ENCODE data around the gene FRY.

Gene FRY

GRCh38 chr13:32164622-32165268 lies 133.2 kb downstream of the FRY start:
- no peaks in the 10 kb centered on the region for H3K27me3 ChIP-seq (ENCODE audit: control insufficient read depth, insufficient read depth, low read length)
- DNase-seq (ENCODE audit: low read depth, low spot score) = peak; percentile 79
- no peaks in the 10 kb centered on the region for H3K9me3 ChIP-seq (ENCODE audit: control insufficient read depth, insufficient read depth, low read length)
- H3K4me3 ChIP-seq (ENCODE audit: low read length) = no peak overlapping the region
- H3K27ac ChIP-seq (ENCODE audit: low read length) = no peak overlapping the region
- no peaks in the 10 kb centered on the region for H3K36me3 ChIP-seq (ENCODE audit: control insufficient read depth, insufficient read depth, low read length)
- WGBS (ENCODE audit: insufficient coverage, insufficient read length) = no CpG with 5 or more reads among the region's 4 CpGs
- H3K4me1 ChIP-seq (ENCODE audit: control insufficient read depth, insufficient read depth, low read length) = no peaks in the 10 kb centered on the region

GRCh38 chr13:32165796-32166195 lies 134.2 kb downstream of the FRY start:
- no peak for DNase-seq (ENCODE audit: low read depth, low spot score)
- no peaks in the 10 kb centered on the region for H3K4me1 ChIP-seq (ENCODE audit: control insufficient read depth, insufficient read depth, low read length)
- H3K27ac ChIP-seq (ENCODE audit: low read length) = no peak overlapping the region
- H3K9me3 ChIP-seq (ENCODE audit: control insufficient read depth, insufficient read depth, low read length) = no peaks in the 10 kb centered on the region
- H3K27me3 ChIP-seq (ENCODE audit: control insufficient read depth, insufficient read depth, low read length) = no peaks in the 10 kb centered on the region
- H3K4me3 ChIP-seq (ENCODE audit: low read length) = no peak overlapping the region
- no CpG with 5 or more reads among the region's 5 CpGs for WGBS (ENCODE audit: insufficient coverage, insufficient read length)
- no peaks in the 10 kb centered on the region for H3K36me3 ChIP-seq (ENCODE audit: control insufficient read depth, insufficient read depth, low read length)

GRCh38 chr13:32168131-32168530 lies 136.6 kb downstream of the FRY start:
- no CpG with 5 or more reads among the region's 1 CpG for WGBS (ENCODE audit: insufficient coverage, insufficient read length)
- DNase-seq (ENCODE audit: low read depth, low spot score) = no peak
- Histone ChIP-seq H3K4me1 (ENCODE audit: control insufficient read depth, insufficient read depth, low read length) (no peaks in the 10 kb centered on the region), H3K4me3 (ENCODE audit: low read length) (no peak overlapping the region), H3K36me3 (ENCODE audit: control insufficient read depth, insufficient read depth, low read length) (no peaks in the 10 kb centered on the region), H3K27ac (ENCODE audit: low read length) (no peak overlapping the region), H3K27me3 (ENCODE audit: control insufficient read depth, insufficient read depth, low read length) (no peaks in the 10 kb centered on the region), H3K9me3 (ENCODE audit: control insufficient read depth, insufficient read depth, low read length) (no peaks in the 10 kb centered on the region)

- H3K36me3 ChIP-seq (ENCODE audit: control insufficient read depth, insufficient read depth, low read length) = no peaks in the 10 kb centered on the region
Measured at GRCh38 chr13:32170841-32171240, 139.3 kb downstream of the FRY start.

GRCh38 chr13:32173881-32174280 lies 142.3 kb downstream of the FRY start:
- H3K36me3 ChIP-seq (ENCODE audit: control insufficient read depth, insufficient read depth, low read length) = no peaks in the 10 kb centered on the region
- H3K27ac ChIP-seq (ENCODE audit: low read length) = no peak overlapping the region
- no peaks in the 10 kb centered on the region for H3K27me3 ChIP-seq (ENCODE audit: control insufficient read depth, insufficient read depth, low read length)
- DNase-seq (ENCODE audit: low read depth, low spot score) = no peak
- no peaks in the 10 kb centered on the region for H3K4me1 ChIP-seq (ENCODE audit: control insufficient read depth, insufficient read depth, low read length)
- no peaks in the 10 kb centered on the region for H3K9me3 ChIP-seq (ENCODE audit: control insufficient read depth, insufficient read depth, low read length)
- whole genome bisulfite sequencing (ENCODE audit: insufficient coverage, insufficient read length) = no CpG with 5 or more reads among the region's 1 CpG
- H3K4me3 ChIP-seq (ENCODE audit: low read length) = no peak overlapping the region

More at GRCh38 chr13:32170841-32171240, 139.3 kb downstream of the FRY start:
- no peaks in the 10 kb centered on the region for H3K4me1 ChIP-seq (ENCODE audit: control insufficient read depth, insufficient read depth, low read length)
- no peak overlapping the region for H3K27ac ChIP-seq (ENCODE audit: low read length)
- H3K4me3 ChIP-seq (ENCODE audit: low read length) = no peak overlapping the region
- no peaks in the 10 kb centered on the region for H3K27me3 ChIP-seq (ENCODE audit: control insufficient read depth, insufficient read depth, low read length)
- no peaks in the 10 kb centered on the region for H3K9me3 ChIP-seq (ENCODE audit: control insufficient read depth, insufficient read depth, low read length)
- WGBS (ENCODE audit: insufficient coverage, insufficient read length) = no CpG with 5 or more reads among the region's 4 CpGs
- DNase-seq (ENCODE audit: low read depth, low spot score) = no peak

GRCh38 chr13:32174366-32174765 lies 142.8 kb downstream of the FRY start:
- no peaks in the 10 kb centered on the region for H3K27me3 ChIP-seq (ENCODE audit: control insufficient read depth, insufficient read depth, low read length)
- H3K4me3 ChIP-seq (ENCODE audit: low read length) = no peak overlapping the region
- no peaks in the 10 kb centered on the region for H3K9me3 ChIP-seq (ENCODE audit: control insufficient read depth, insufficient read depth, low read length)
- no peak for DNase-seq (ENCODE audit: low read depth, low spot score)
- no peaks in the 10 kb centered on the region for H3K36me3 ChIP-seq (ENCODE audit: control insufficient read depth, insufficient read depth, low read length)
- no peaks in the 10 kb centered on the region for H3K4me1 ChIP-seq (ENCODE audit: control insufficient read depth, insufficient read depth, low read length)
- WGBS (ENCODE audit: insufficient coverage, insufficient read length) = no CpG with 5 or more reads among the region's 1 CpG
- no peak overlapping the region for H3K27ac ChIP-seq (ENCODE audit: low read length)

- no peaks in the 10 kb centered on the region for H3K27me3 ChIP-seq (ENCODE audit: control insufficient read depth, insufficient read depth, low read length)
- no peak overlapping the region for H3K27ac ChIP-seq (ENCODE audit: low read length)
- no peak for DNase-seq (ENCODE audit: low read depth, low spot score)
- no CpG with 5 or more reads among the region's 6 CpGs for WGBS (ENCODE audit: insufficient coverage, insufficient read length)
- no peak overlapping the region for H3K4me3 ChIP-seq (ENCODE audit: low read length)
- no peaks in the 10 kb centered on the region for H3K9me3 ChIP-seq (ENCODE audit: control insufficient read depth, insufficient read depth, low read length)
- no peaks in the 10 kb centered on the region for H3K4me1 ChIP-seq (ENCODE audit: control insufficient read depth, insufficient read depth, low read length)
- H3K36me3 ChIP-seq (ENCODE audit: control insufficient read depth, insufficient read depth, low read length) = no peaks in the 10 kb centered on the region
Measured at GRCh38 chr13:32175307-32175706, 143.7 kb downstream of the FRY start.

- H3K27me3 ChIP-seq (ENCODE audit: control insufficient read depth, insufficient read depth, low read length) = no peaks in the 10 kb centered on the region
- H3K4me1 ChIP-seq (ENCODE audit: control insufficient read depth, insufficient read depth, low read length) = no peaks in the 10 kb centered on the region
- no peaks in the 10 kb centered on the region for H3K36me3 ChIP-seq (ENCODE audit: control insufficient read depth, insufficient read depth, low read length)
- no peaks in the 10 kb centered on the region for H3K9me3 ChIP-seq (ENCODE audit: control insufficient read depth, insufficient read depth, low read length)
- no peak for DNase-seq (ENCODE audit: low read depth, low spot score)
- H3K4me3 ChIP-seq (ENCODE audit: low read length) = no peak overlapping the region
- WGBS (ENCODE audit: insufficient coverage, insufficient read length) = no CpG with 5 or more reads among the region's 2 CpGs
- no peak overlapping the region for H3K27ac ChIP-seq (ENCODE audit: low read length)
Measured at GRCh38 chr13:32175943-32176342, 144.4 kb downstream of the FRY start.

GRCh38 chr13:32176696-32177095 lies 145.1 kb downstream of the FRY start:
- H3K36me3 ChIP-seq (ENCODE audit: control insufficient read depth, insufficient read depth, low read length) = no peaks in the 10 kb centered on the region
- WGBS (ENCODE audit: insufficient coverage, insufficient read length) = no CpG with 5 or more reads among the region's 1 CpG
- DNase-seq (ENCODE audit: low read depth, low spot score) = no peak
- H3K4me3 ChIP-seq (ENCODE audit: low read length) = no peak overlapping the region
- no peaks in the 10 kb centered on the region for H3K4me1 ChIP-seq (ENCODE audit: control insufficient read depth, insufficient read depth, low read length)
- H3K9me3 ChIP-seq (ENCODE audit: control insufficient read depth, insufficient read depth, low read length) = no peaks in the 10 kb centered on the region
- no peaks in the 10 kb centered on the region for H3K27me3 ChIP-seq (ENCODE audit: control insufficient read depth, insufficient read depth, low read length)
- no peak overlapping the region for H3K27ac ChIP-seq (ENCODE audit: low read length)

- Histone ChIP-seq H3K4me1 (ENCODE audit: control insufficient read depth, insufficient read depth, low read length) (no peaks in the 10 kb centered on the region), H3K36me3 (ENCODE audit: control insufficient read depth, insufficient read depth, low read length) (no peaks in the 10 kb centered on the region), H3K27ac (ENCODE audit: low read length) (no peak overlapping the region), H3K27me3 (ENCODE audit: control insufficient read depth, insufficient read depth, low read length) (no peaks in the 10 kb centered on the region), H3K4me3 (ENCODE audit: low read length) (no peak overlapping the region), H3K9me3 (ENCODE audit: control insufficient read depth, insufficient read depth, low read length) (no peaks in the 10 kb centered on the region)
- DNase-seq (ENCODE audit: low read depth, low spot score) = no peak
- no CpG with 5 or more reads among the region's 5 CpGs for WGBS (ENCODE audit: insufficient coverage, insufficient read length)
Measured at GRCh38 chr13:32178763-32179162, 147.2 kb downstream of the FRY start.

GRCh38 chr13:32179708-32180107 lies 148.1 kb downstream of the FRY start:
- no CpG with 5 or more reads among the region's 2 CpGs for WGBS (ENCODE audit: insufficient coverage, insufficient read length)
- H3K36me3 ChIP-seq (ENCODE audit: control insufficient read depth, insufficient read depth, low read length) = no peaks in the 10 kb centered on the region
- H3K4me3 ChIP-seq (ENCODE audit: low read length) = no peak overlapping the region
- DNase-seq (ENCODE audit: low read depth, low spot score) = no peak
- H3K4me1 ChIP-seq (ENCODE audit: control insufficient read depth, insufficient read depth, low read length) = no peaks in the 10 kb centered on the region
- no peak overlapping the region for H3K27ac ChIP-seq (ENCODE audit: low read length)
- H3K9me3 ChIP-seq (ENCODE audit: control insufficient read depth, insufficient read depth, low read length) = no peaks in the 10 kb centered on the region
- no peaks in the 10 kb centered on the region for H3K27me3 ChIP-seq (ENCODE audit: control insufficient read depth, insufficient read depth, low read length)
